ENCODE data around the gene TF.

TF gene

GRCh38 chr3:133701435-133702358 lies 44.5 kb upstream of the TF start:
- Histone ChIP-seq H3K36me3 (ENCODE audit: control insufficient read depth in 2 of 2, insufficient read depth in 1 of 2, low read length in 2 of 2) (no peaks in the 10 kb centered on the region), H3K9me3 (ENCODE audit: control insufficient read depth, insufficient read depth, low read depth, low read length) (no peaks in the 10 kb centered on the region), H3K27ac (ENCODE audit: extremely low read depth, low read depth, low read length) (no peak overlapping the region), H3K4me1 (ENCODE audit: control insufficient read depth, insufficient read depth, low read length) (no peaks in the 10 kb centered on the region), H3K4me3 (ENCODE audit: low read depth, low read length) (no peak overlapping the region)
- TF ChIP-seq ZNF138 (tag by site-specific recombination; IDR thresholded peaks at IDR 0.05; ENCODE audit: borderline replicate concordance): no peak
- no peak for TF ChIP-seq ZFHX2 (tag by site-specific recombination; conservative IDR thresholded peaks at IDR 0.05)
- TF ChIP-seq ZNF704 (tag by site-specific recombination; IDR thresholded peaks at IDR 0.05): no peak
- no peak for TF ChIP-seq ZNF658 (tag by site-specific recombination; IDR thresholded peaks at IDR 0.05)
- no peak for TF ChIP-seq GLIS1 (tag by site-specific recombination; IDR thresholded peaks at IDR 0.05)
- no peak for TF ChIP-seq ZFP69B (tag by site-specific recombination; IDR thresholded peaks at IDR 0.05)
- TF ChIP-seq ZNF777 (tag by site-specific recombination; IDR thresholded peaks at IDR 0.05; ENCODE audit: borderline replicate concordance): no peak
- no peak for TF ChIP-seq ZNF239 (tag by site-specific recombination; IDR thresholded peaks at IDR 0.05)
- TF ChIP-seq ZEB2 (tag by site-specific recombination; IDR thresholded peaks at IDR 0.05): no peak
- TF ChIP-seq SP7 (tag by site-specific recombination; IDR thresholded peaks at IDR 0.05): no peak
- no peak for TF ChIP-seq ZNF18 (tag by site-specific recombination; IDR thresholded peaks at IDR 0.05)
- no peak for TF ChIP-seq TCF7L2 (IDR thresholded peaks at IDR 0.05; ENCODE audit: borderline replicate concordance, low read depth, low read length)
- no peak for TF ChIP-seq ZBTB7A (tag by site-specific recombination; IDR thresholded peaks at IDR 0.05; ENCODE audit: low read depth)
- TF ChIP-seq ZNF423 (tag by site-specific recombination; IDR thresholded peaks at IDR 0.05): no peak
- no peak for TF ChIP-seq GLI2 (tag by site-specific recombination; IDR thresholded peaks at IDR 0.05; ENCODE audit: borderline replicate concordance, low read depth)
- TF ChIP-seq YY1 (tag by site-specific recombination; IDR thresholded peaks at IDR 0.05): no peak
- POLR2A ChIA-PET: no interaction called here
- CTCF ChIA-PET: no interaction called here

GRCh38 chr3:133703915-133704314 lies 42.3 kb upstream of the TF start:
- Histone ChIP-seq H3K4me1 (ENCODE audit: control insufficient read depth, insufficient read depth, low read length) (no peaks in the 10 kb centered on the region), H3K36me3 (ENCODE audit: control insufficient read depth in 2 of 2, insufficient read depth in 1 of 2, low read length in 2 of 2) (no peaks in the 10 kb centered on the region), H3K27ac (ENCODE audit: extremely low read depth, low read depth, low read length) (no peak overlapping the region), H3K9me3 (ENCODE audit: control insufficient read depth, insufficient read depth, low read depth, low read length) (no peaks in the 10 kb centered on the region), H3K4me3 (ENCODE audit: low read depth, low read length) (no peak overlapping the region)
- TF ChIP-seq ZEB2 (tag by site-specific recombination; IDR thresholded peaks at IDR 0.05) (no peak), ZNF404 (tag by site-specific recombination; IDR thresholded peaks at IDR 0.05) (no peak), OSR2 (tag by site-specific recombination; IDR thresholded peaks at IDR 0.05) (no peak), ZIC2 (tag by site-specific recombination; IDR thresholded peaks at IDR 0.05) (no peak), ZNF202 (tag by site-specific recombination; IDR thresholded peaks at IDR 0.05; ENCODE audit: borderline replicate concordance) (no peak), ZBTB6 (tag by site-specific recombination; IDR thresholded peaks at IDR 0.05) (no peak), ZXDB (tag by site-specific recombination; IDR thresholded peaks at IDR 0.05) (no peak), ZNF266 (tag by site-specific recombination; IDR thresholded peaks at IDR 0.05; ENCODE audit: low read depth) (no peak), ZNF692 (tag by site-specific recombination; IDR thresholded peaks at IDR 0.05) (no peak)
- CTCF ChIA-PET: no interaction called here
- POLR2A ChIA-PET: no interaction called here

Measured in HEK293 (cell line).